A549 (cell line): ENCODE measurements around the gene COPE. TPM values are rescaled to one million over a fixed set of nuclear protein-coding genes. Genes with fewer than 3 reads are reported as not detected.

Experiments used
- ATAC-seq, 2 experiments: fragments of 200-7000 bp in 1 of 2; fragments of >200 bp in 1 of 2; cut with Nextera tagmentation in 1 of 2; cut with Tn5 transposase in 1 of 2; 3 replicates each; pipeline versions ENCODE4 v1.8.0 to v1.9.1; 2018 to 2020; ENCODE audit warnings: mild to moderate bottlenecking in 1 of 2, moderate library complexity in 1 of 2
- CTCF ChIA-PET: fragments of 300-600 bp; sonication (Branson Sonifier 250); formaldehyde crosslinking; extraction: SDS; loops from one replicate; lab custom pipeline; 2021; ENCODE audit warnings: antibody characterized with exemption, inconsistent platforms; lab: Yijun Ruan, JAX
- POLR2A ChIA-PET: fragments of 350-600 bp; formaldehyde crosslinking; extraction: SDS; loops from one replicate; lab custom pipeline; 2021; ENCODE audit warnings: antibody characterized with exemption, inconsistent platforms; lab: Yijun Ruan, JAX
- DNase-seq, 2 experiments: peaks; one replicate each; pipeline versions ENCODE4 v3.0.0 to v3.0.0-alpha.2; 2011 to 2016; ENCODE audit warnings: low read depth in 1 of 2, low spot score in 1 of 2
- FAIRE-seq: peaks from 2 replicates; lab custom pipeline; 2011; peaks lifted over from hg19 to GRCh38; lab: Jason Lieb, UNC
- H3K27ac ChIP-seq, 2 experiments: fragments of >200 bp; sonication (Bioruptor Twin); formaldehyde crosslinking; 3 replicates each; pipeline ENCODE4 v1.5.1; 2016 to 2017
- H3K4me1 ChIP-seq: fragments of >200 bp; sonication (Bioruptor Twin); formaldehyde crosslinking; 3 replicates; pipeline ENCODE4 v1.6.1; 2016
- H3K4me2 ChIP-seq: fragments of >200 bp; sonication (Bioruptor Twin); formaldehyde crosslinking; 3 replicates; pipeline ENCODE4 v1.6.1; 2016
- H3K4me3 ChIP-seq: fragments of >200 bp; sonication (Bioruptor Twin); formaldehyde crosslinking; 3 replicates; pipeline ENCODE4 v1.5.1; 2016
- H3K9me3 ChIP-seq: fragments of >200 bp; sonication (Bioruptor Twin); formaldehyde crosslinking; 3 replicates; pipeline ENCODE4 v1.6.1; 2016
- CBX2 ChIP-seq: fragments of 200-600 bp; sonication (generic); IDR thresholded peaks from 2 replicates; pipeline ENCODE4 v1.6.1; 2016; ENCODE audit warnings: low read depth, mild to moderate bottlenecking, borderline replicate concordance
- CBX8 ChIP-seq: fragments of 200-600 bp; sonication (generic); IDR thresholded peaks from 2 replicates; pipeline ENCODE4 v1.6.1; 2016
- EP300 ChIP-seq, 2 experiments: fragments of >200 bp; sonication (Bioruptor Twin); formaldehyde crosslinking; IDR thresholded peaks; 2 replicates in 1 of 2; 3 replicates in 1 of 2; pipeline ENCODE4 v1.6.1; 2016 to 2017
- ESRRA ChIP-seq: fragments of 150-350 bp; IDR thresholded peaks from 2 replicates; pipeline ENCODE4 v1.6.1; 2014; ENCODE audit warnings: mild to moderate bottlenecking, low read length, borderline replicate concordance
- FOSL2 ChIP-seq, 2 experiments: fragments of 450-650 bp in 1 of 2; fragments of >200 bp in 1 of 2; sonication (Bioruptor Twin) in 1 of 2; formaldehyde crosslinking; IDR thresholded peaks; 2 replicates each; pipeline versions ENCODE4 v1.5.0 to v1.6.1; 2016 to 2020; ENCODE audit warnings: mild to moderate bottlenecking in 1 of 2, moderate library complexity in 1 of 2
- FOXS1 ChIP-seq: fragments of 250-450 bp; sonication (Bioruptor Pico); IDR thresholded peaks from 2 replicates; pipeline ENCODE4 v1.5.0; 2020; ENCODE audit warnings: mild to moderate bottlenecking, moderate library complexity
- GATA3 ChIP-seq: IDR thresholded peaks from 2 replicates; pipeline ENCODE4 v1.6.1; 2012; ENCODE audit warnings: borderline replicate concordance
- HES2 ChIP-seq: fragments of >200 bp; sonication (Bioruptor Twin); formaldehyde crosslinking; IDR thresholded peaks from 2 replicates; pipeline ENCODE4 v1.6.1; 2016
- HOXB5 ChIP-seq: fragments of 250-450 bp; sonication (Bioruptor Pico); IDR thresholded peaks from 2 replicates; pipeline ENCODE4 v1.5.0; 2020; ENCODE audit warnings: mild to moderate bottlenecking, moderate library complexity
- JUN ChIP-seq, 2 experiments: fragments of >200 bp; sonication (Bioruptor Twin); formaldehyde crosslinking; IDR thresholded peaks; 2 replicates in 1 of 2; 3 replicates in 1 of 2; pipeline ENCODE4 v1.6.1; 2016 to 2017
- KDM1A ChIP-seq: fragments of 200-600 bp; sonication (generic); IDR thresholded peaks from 2 replicates; pipeline ENCODE4 v1.6.1; 2016; ENCODE audit warnings: low read depth, mild to moderate bottlenecking
- MAFK ChIP-seq: fragments of 450-650 bp; IDR thresholded peaks from 2 replicates; pipeline ENCODE4 v1.6.1; 2014; ENCODE audit not compliant: partially characterized antibody
- MAX ChIP-seq: IDR thresholded peaks from 2 replicates; pipeline ENCODE4 v1.6.1; 2012
- NPAS2 ChIP-seq: fragments of 250-450 bp; sonication (Bioruptor Pico); IDR thresholded peaks from 2 replicates; pipeline ENCODE4 v1.8.0; 2022; ENCODE audit warnings: mild to moderate bottlenecking, moderate library complexity, borderline replicate concordance
- NR3C1 ChIP-seq: fragments of >200 bp; sonication (Bioruptor Twin); formaldehyde crosslinking; IDR thresholded peaks from 3 replicates; pipeline ENCODE4 v1.6.1; 2017
- RNF2 ChIP-seq: fragments of 200-600 bp; sonication (generic); IDR thresholded peaks from 2 replicates; pipeline ENCODE4 v1.6.1; 2016; ENCODE audit warnings: low read depth, mild to moderate bottlenecking, antibody characterized with exemption, moderate library complexity, borderline replicate concordance
- WGBS: methylation state at CpG from one replicate; pipeline ENCODE4 v1.1.6; 2017; ENCODE audit errors: missing lambda C conversion rate; 5-methylcytosine and 5-hydroxymethylcytosine counted together
- polyA plus RNA-seq, 4 experiments: library from polyadenylated mRNA; depleted of rRNA in 3 of 4; stranded (reverse); fragments of >200 nt; fragmentation: RNase III in 1 of 4; extraction: RNeasy Plus Mini Kit Qiagen cat#74134 plus additional on column Dnase treatment in 1 of 4; gene quantifications; 2 replicates in 3 of 4; 3 replicates in 1 of 4; pipeline ENCODE4 v1.2.3, GENCODE V29; 2011 to 2017
- TF ChIP-seq, protein P1 (sequence below): IDR thresholded peaks from 2 replicates; pipeline ENCODE4 v1.6.1; 2012
- TF ChIP-seq, protein P2 (sequence below): fragments of 250-450 bp; sonication (Bioruptor Pico); IDR thresholded peaks from 2 replicates; pipeline ENCODE4 v1.5.0; 2020; ENCODE audit warnings: low read depth, mild to moderate bottlenecking, moderate library complexity

Gene COPE
- polyA plus RNA-seq, 2 of the 4 experiments (the other 2 are of a cell fraction) = 94.0 to 114 TPM

GRCh38 chr19:18898607-18899408, 20.4 kb downstream of the COPE start:
- ChIA-PET CTCF (interaction anchor here (1.9 kb wide), 1 partner anchor 89 kb away, joined by 6 read pairs; no protein-coding TSS in a partner anchor), POLR2A (no interaction called here)
- Histone ChIP-seq H3K4me2 (no peak overlapping the region), H3K9me3 (no peaks in the 10 kb centered on the region), H3K4me1 (peaks cover 11% of the 10 kb centered on the region; the same call in 2 of the 3 replicates), H3K4me3 (no peak overlapping the region), H3K27ac (no peak overlapping the region)
- WGBS = 55% methylated on average over 5 of the region's 18 CpGs
- FAIRE-seq = no peak
- no peak for ATAC-seq
- DNase-seq = no peak
- TF ChIP-seq HES2 = no peak
- TF ChIP-seq FOSL2 (IDR thresholded peaks at IDR 0.05) = no peak
- no peak for TF ChIP-seq FOSL2 (CRISPR knock-in tag; IDR thresholded peaks at IDR 0.05)

- no peak overlapping the region for H3K4me3 ChIP-seq
- TF ChIP-seq EP300 (IDR thresholded peaks at IDR 0.05) = no peak
- no peak for TF ChIP-seq FOSL2 (IDR thresholded peaks at IDR 0.05)
- TF ChIP-seq FOSL2 (CRISPR knock-in tag; IDR thresholded peaks at IDR 0.05) = no peak
- TF ChIP-seq NR3C1 = no peak
- no peak for TF ChIP-seq GATA3
- no peak for TF ChIP-seq ESRRA
- no peak for TF ChIP-seq MAFK
- TF ChIP-seq JUN (IDR thresholded peaks at IDR 0.05) = no peak
- TF ChIP-seq CBX8 = no peak
- DNase-seq = no peak
- no peaks in the 10 kb centered on the region for H3K9me3 ChIP-seq
- no peak overlapping the region for H3K27ac ChIP-seq
- CTCF ChIA-PET = interaction anchor here (1.9 kb wide), 1 partner anchor 90 kb away, joined by 6 read pairs; no protein-coding TSS in a partner anchor
- no peak for FAIRE-seq
- H3K4me2 ChIP-seq = no peak overlapping the region
- no peak for ATAC-seq
- POLR2A ChIA-PET = no interaction called here
- 73% methylated on average over 4 of the region's 18 CpGs for WGBS
- peaks cover 11% of the 10 kb centered on the region; the same call in 2 of the 3 replicates for H3K4me1 ChIP-seq
Measured at GRCh38 chr19:18898081-18898606, 21.0 kb downstream of the COPE start.

DNA sequence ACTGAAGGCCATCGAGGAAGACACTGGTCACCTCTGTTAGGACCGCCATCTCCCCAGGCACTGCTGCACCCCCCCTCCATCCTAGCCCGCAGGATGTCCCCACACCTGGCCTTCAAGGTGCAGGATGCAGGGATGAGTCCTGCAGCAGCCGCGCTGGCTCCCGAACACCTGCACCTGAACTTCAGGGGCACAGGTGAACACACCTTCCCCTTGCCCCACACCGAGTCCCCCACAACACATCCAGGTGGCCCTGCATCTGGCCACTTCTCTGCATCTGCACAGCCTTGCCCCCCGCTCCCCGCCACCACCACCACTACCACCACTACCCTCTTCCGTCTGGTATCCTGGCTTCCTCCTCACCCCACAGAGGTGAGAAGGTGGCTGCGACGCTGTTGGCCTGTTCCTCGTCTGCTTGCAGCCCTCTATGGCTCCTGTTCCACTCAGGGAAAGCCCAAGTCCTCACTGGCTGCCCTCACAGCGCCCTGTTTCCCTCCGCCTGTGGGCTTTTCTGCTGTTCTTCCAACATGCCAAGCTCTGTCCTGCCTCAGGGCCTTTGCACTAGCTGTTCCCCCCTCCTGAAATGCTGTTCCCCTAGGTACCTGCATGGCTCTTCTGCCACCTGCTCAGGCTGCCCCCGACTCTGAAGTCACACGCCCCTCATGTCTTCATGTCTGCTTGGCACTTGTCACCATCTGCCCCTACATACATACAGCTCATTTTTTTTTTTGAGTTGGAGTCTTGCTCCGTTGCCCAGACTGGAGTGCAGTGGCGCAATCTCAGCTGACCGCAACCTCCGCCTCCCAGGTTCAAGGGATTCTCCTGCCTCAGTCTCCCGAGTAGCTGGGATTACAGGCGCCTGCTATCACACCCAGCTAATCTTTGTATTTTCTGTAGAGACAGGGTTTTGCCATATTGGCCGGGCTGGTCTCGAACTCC, 21.8 kb downstream of the COPE start:
- FAIRE-seq = no peak
- POLR2A ChIA-PET = no interaction called here
- ATAC-seq = no peak
- Histone ChIP-seq H3K27ac (no peak overlapping the region), H3K9me3 (no peaks in the 10 kb centered on the region), H3K4me2 (no peak overlapping the region), H3K4me1 (peaks cover 11% of the 10 kb centered on the region; the same call in 2 of the 3 replicates), H3K4me3 (no peak overlapping the region)
- CTCF ChIA-PET = no interaction called here
- TF ChIP-seq KDM1A = peak; percentile 11; the same call in 1 of the 2 replicates
- TF ChIP-seq FOSL2 (IDR thresholded peaks at IDR 0.05) = no peak
- TF ChIP-seq FOSL2 (CRISPR knock-in tag; IDR thresholded peaks at IDR 0.05) = no peak
- no peak for TF ChIP-seq FOXS1
- 95% methylated on average over 22 of the region's 25 CpGs for WGBS
- no peak for DNase-seq

DNA sequence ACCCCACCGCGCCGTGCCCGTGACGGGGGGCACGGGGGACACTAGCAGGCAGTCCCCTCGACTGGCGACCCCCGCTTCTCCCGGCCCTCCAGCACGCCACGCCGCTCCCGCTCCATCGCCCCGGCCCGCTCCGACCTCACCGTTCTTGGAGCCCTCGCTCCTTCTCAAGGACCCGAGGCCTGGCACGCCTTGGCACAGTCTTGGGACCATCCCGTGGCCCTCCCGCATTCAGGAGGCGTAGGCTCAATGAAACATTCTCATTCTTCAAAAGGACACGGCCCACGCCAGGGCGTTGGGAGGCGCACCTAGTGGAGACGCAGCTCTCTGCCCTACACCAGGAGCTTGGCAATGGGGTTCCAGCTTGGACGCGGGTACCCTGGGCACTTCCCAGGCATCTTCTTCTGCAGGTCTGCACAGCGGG, 22.8 kb downstream of the COPE start:
- POLR2A ChIA-PET = no interaction called here
- H3K27ac ChIP-seq = peak overlapping the region in 1 of 2 experiments; percentile 83; a peak in 3 of 6 replicates
- H3K9me3 ChIP-seq = no peaks in the 10 kb centered on the region
- CTCF ChIA-PET = interaction anchor here (1.1 to 4.1 kb wide), 7 partner anchors 8 to 117 kb away, joined by 3 to 46 read pairs (median 6); no protein-coding TSS in a partner anchor
- TF ChIP-seq HOXB5 (CRISPR knock-in tag) (no peak), NPAS2 (no peak), EP300 (IDR thresholded peaks at IDR 0.05) (no peak), CBX2 (no peak), RNF2 (no peak), KDM1A (no peak), MAFK (no peak), MAX (no peak)
- TF ChIP-seq, protein P1, sequence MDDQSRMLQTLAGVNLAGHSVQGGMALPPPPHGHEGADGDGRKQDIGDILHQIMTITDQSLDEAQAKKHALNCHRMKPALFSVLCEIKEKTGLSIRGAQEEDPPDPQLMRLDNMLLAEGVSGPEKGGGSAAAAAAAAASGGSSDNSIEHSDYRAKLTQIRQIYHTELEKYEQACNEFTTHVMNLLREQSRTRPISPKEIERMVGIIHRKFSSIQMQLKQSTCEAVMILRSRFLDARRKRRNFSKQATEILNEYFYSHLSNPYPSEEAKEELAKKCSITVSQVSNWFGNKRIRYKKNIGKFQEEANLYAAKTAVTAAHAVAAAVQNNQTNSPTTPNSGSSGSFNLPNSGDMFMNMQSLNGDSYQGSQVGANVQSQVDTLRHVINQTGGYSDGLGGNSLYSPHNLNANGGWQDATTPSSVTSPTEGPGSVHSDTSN = no peak
- TF ChIP-seq, protein P2, sequence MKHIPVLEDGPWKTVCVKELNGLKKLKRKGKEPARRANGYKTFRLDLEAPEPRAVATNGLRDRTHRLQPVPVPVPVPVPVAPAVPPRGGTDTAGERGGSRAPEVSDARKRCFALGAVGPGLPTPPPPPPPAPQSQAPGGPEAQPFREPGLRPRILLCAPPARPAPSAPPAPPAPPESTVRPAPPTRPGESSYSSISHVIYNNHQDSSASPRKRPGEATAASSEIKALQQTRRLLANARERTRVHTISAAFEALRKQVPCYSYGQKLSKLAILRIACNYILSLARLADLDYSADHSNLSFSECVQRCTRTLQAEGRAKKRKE (CRISPR knock-in tag) = no peak
- peak overlapping the region; percentile 98 for H3K4me2 ChIP-seq
- peak overlapping the region; percentile 76 for H3K4me3 ChIP-seq
- FAIRE-seq (no peak), ATAC-seq (peak in 1 of 2 experiments; percentile 25; a peak in 3 of 6 replicates), DNase-seq (peak; percentile 35 to 54)
- peaks cover 11% of the 10 kb centered on the region; the same call in 2 of the 3 replicates for H3K4me1 ChIP-seq
- WGBS = 70% methylated on average over 23 of the region's 33 CpGs
